Activated CD4-positive, alpha-beta T cell treated with anti-CD3 and anti-CD28 coated beads, Interleukin-2, amount 50 U/mL, for 16 hours (primary cell): ENCODE data around the gene COBL.

Source experiments
- DNase-seq: peaks from one replicate; pipeline ENCODE4 v3.0.0-alpha.2; 2020

Gene COBL

GRCh38 chr7:51103718-51104117, 212.9 kb downstream of the COBL start:
- no peak for DNase-seq

- no peak for DNase-seq
Measured at GRCh38 chr7:51102828-51103227, 213.8 kb downstream of the COBL start.

- no peak for DNase-seq
Measured at GRCh38 chr7:51101111-51101757, 215.4 kb downstream of the COBL start.

GRCh38 chr7:51090411-51090810, 226.2 kb downstream of the COBL start:
- DNase-seq = no peak

- no peak for DNase-seq
Measured at GRCh38 chr7:51085034-51085692, 231.4 kb downstream of the COBL start.

GRCh38 chr7:51084121-51084520, 232.5 kb downstream of the COBL start:
- no peak for DNase-seq

- DNase-seq = no peak
Measured at GRCh38 chr7:51082940-51083533, 233.6 kb downstream of the COBL start.

- no peak for DNase-seq
Measured at GRCh38 chr7:51082096-51082840, 234.3 kb downstream of the COBL start.

- no peak for DNase-seq
Measured at GRCh38 chr7:51081270-51081890, 235.2 kb downstream of the COBL start.

GRCh38 chr7:51080622-51081269, 235.9 kb downstream of the COBL start:
- DNase-seq = no peak

GRCh38 chr7:51080216-51080615, 236.4 kb downstream of the COBL start:
- DNase-seq = no peak

- DNase-seq = no peak
Measured at GRCh38 chr7:51079494-51079893, 237.1 kb downstream of the COBL start.

- DNase-seq = no peak
Measured at GRCh38 chr7:51078653-51079052, 238.0 kb downstream of the COBL start.

- DNase-seq = no peak
Measured at GRCh38 chr7:51077987-51078370, 238.6 kb downstream of the COBL start.

GRCh38 chr7:51077316-51077986, 239.2 kb downstream of the COBL start:
- no peak for DNase-seq

- DNase-seq = no peak
Measured at GRCh38 chr7:51075681-51076580, 240.7 kb downstream of the COBL start.

GRCh38 chr7:51073171-51073570, 243.4 kb downstream of the COBL start:
- DNase-seq = no peak

- DNase-seq = no peak
Measured at GRCh38 chr7:51072281-51072680, 244.3 kb downstream of the COBL start.

- no peak for DNase-seq
Measured at GRCh38 chr7:51071427-51071826, 245.2 kb downstream of the COBL start.

GRCh38 chr7:51070151-51070550, 246.5 kb downstream of the COBL start:
- no peak for DNase-seq
